MM.1S (cell line): ENCODE results near the gene ADGRL3.

Experiments
- DNase-seq: peaks from one replicate; pipeline ENCODE4 v3.0.0-alpha.2; 2015
- H2AFZ ChIP-seq: fragments of 300-600 bp; sonication (generic); 2 replicates; pipeline ENCODE4 v1.6.0; 2016; ENCODE audit warnings: antibody characterized with exemption, low read length
- H3F3A ChIP-seq: fragments of 300-600 bp; sonication (generic); 2 replicates; pipeline ENCODE4 v1.6.1; 2016; ENCODE audit warnings: mild to moderate bottlenecking, antibody characterized with exemption, low read length, moderate library complexity, mixed read lengths; ENCODE audit not compliant: insufficient read depth
- H3K27ac ChIP-seq: fragments of 300-600 bp; sonication (generic); 2 replicates; pipeline ENCODE4 v1.5.1; 2016; ENCODE audit warnings: mild to moderate bottlenecking, low read length
- H3K27me3 ChIP-seq: fragments of 300-600 bp; sonication (generic); replicated peaks from 2 replicates; pipeline ENCODE4 v1.6.0; 2016; ENCODE audit warnings: low read length; ENCODE audit not compliant: insufficient read depth
- H3K36me3 ChIP-seq: fragments of 300-600 bp; sonication (generic); replicated peaks from 2 replicates; pipeline ENCODE4 v1.6.1; 2016; ENCODE audit warnings: mild to moderate bottlenecking, low read length, mixed read lengths; ENCODE audit not compliant: insufficient read depth
- H3K4me1 ChIP-seq: fragments of 300-600 bp; sonication (generic); 2 replicates; pipeline ENCODE4 v1.6.1; 2016; ENCODE audit warnings: low read length, mixed read lengths
- H3K4me2 ChIP-seq: fragments of 300-600 bp; sonication (generic); 2 replicates; pipeline ENCODE4 v1.6.0; 2016; ENCODE audit warnings: low read depth, low read length
- H3K4me3 ChIP-seq: fragments of 300-600 bp; sonication (generic); 2 replicates; pipeline ENCODE4 v1.5.1; 2016; ENCODE audit warnings: low read length, mixed read lengths
- H3K79me2 ChIP-seq: fragments of 300-600 bp; sonication (generic); 2 replicates; pipeline ENCODE4 v1.6.1; 2016; ENCODE audit warnings: mixed run types, low read length, mixed read lengths
- H3K9ac ChIP-seq: fragments of 300-600 bp; sonication (generic); 2 replicates; pipeline ENCODE4 v1.6.1; 2016; ENCODE audit warnings: low read length, mixed read lengths
- H3K9me2 ChIP-seq: fragments of 300-600 bp; sonication (generic); replicated peaks from 2 replicates; pipeline ENCODE4 v1.6.1; 2016; ENCODE audit warnings: mild to moderate bottlenecking, low read length, mixed read lengths; ENCODE audit not compliant: insufficient read depth
- H3K9me3 ChIP-seq: fragments of 300-600 bp; sonication (generic); replicated peaks from 2 replicates; pipeline ENCODE4 v1.6.1; 2016; ENCODE audit warnings: mild to moderate bottlenecking, low read length, mixed read lengths; ENCODE audit not compliant: insufficient read depth
- H4K20me1 ChIP-seq: fragments of 300-600 bp; sonication (generic); 2 replicates; pipeline ENCODE4 v1.6.1; 2016; ENCODE audit warnings: mild to moderate bottlenecking, low read length, moderate library complexity, mixed read lengths; ENCODE audit not compliant: insufficient read depth
- CTCF ChIP-seq: fragments of 300-600 bp; sonication (generic); IDR thresholded peaks from 2 replicates; pipeline ENCODE4 v1.5.1; 2016; ENCODE audit warnings: antibody characterized with exemption, low read length, mixed read lengths
- EZH2 ChIP-seq: fragments of 300-600 bp; sonication (generic); optimal IDR thresholded peaks from 2 replicates; pipeline ENCODE3; 2017; ENCODE audit warnings: low read depth, mild to moderate bottlenecking, antibody characterized with exemption, low read length, mixed read lengths
- EZH2phosphoT487 ChIP-seq: fragments of 300-600 bp; sonication (generic); IDR thresholded peaks from 2 replicates; pipeline ENCODE4 v1.6.1; 2018; ENCODE audit warnings: antibody characterized with exemption, low read length

Gene ADGRL3

GRCh38 chr4:61473306-61473705 is 273.2 kb downstream of the ADGRL3 start:
- no peak for DNase-seq
- Histone ChIP-seq H3F3A (no peaks in the 10 kb centered on the region), H3K4me2 (no peak overlapping the region)

GRCh38 chr4:61478340-61478739 is 278.2 kb downstream of the ADGRL3 start:
- no peaks in the 10 kb centered on the region for H4K20me1 ChIP-seq
- H3K4me2 ChIP-seq, result no peak overlapping the region
- no peaks in the 10 kb centered on the region for H3K9me3 ChIP-seq
- no peak overlapping the region for H3K9ac ChIP-seq
- no peak for TF ChIP-seq CTCF
- TF ChIP-seq EZH2, result no peak
- no peak for TF ChIP-seq EZH2phosphoT487
- H3K27ac ChIP-seq, result no peak overlapping the region
- H3F3A ChIP-seq, result no peaks in the 10 kb centered on the region
- H3K4me3 ChIP-seq, result no peak overlapping the region
- no peaks in the 10 kb centered on the region for H3K79me2 ChIP-seq
- no peak for DNase-seq
- no peaks in the 10 kb centered on the region for H3K9me2 ChIP-seq
- no peak overlapping the region for H2AFZ ChIP-seq
- H3K27me3 ChIP-seq, result no peaks in the 10 kb centered on the region
- no peaks in the 10 kb centered on the region for H3K36me3 ChIP-seq
- H3K4me1 ChIP-seq, result no peaks in the 10 kb centered on the region

More at GRCh38 chr4:61473306-61473705, 273.2 kb downstream of the ADGRL3 start:
- no peaks in the 10 kb centered on the region for H3K4me1 ChIP-seq
- no peaks in the 10 kb centered on the region for H4K20me1 ChIP-seq
- no peak for TF ChIP-seq CTCF
- TF ChIP-seq EZH2phosphoT487, result no peak
- TF ChIP-seq EZH2, result no peak
- no peaks in the 10 kb centered on the region for H3K9me3 ChIP-seq
- no peaks in the 10 kb centered on the region for H3K36me3 ChIP-seq
- no peaks in the 10 kb centered on the region for H3K79me2 ChIP-seq
- no peaks in the 10 kb centered on the region for H3K27me3 ChIP-seq
- H3K4me3 ChIP-seq, result no peak overlapping the region
- no peak overlapping the region for H3K9ac ChIP-seq
- no peaks in the 10 kb centered on the region for H3K9me2 ChIP-seq
- no peak overlapping the region for H2AFZ ChIP-seq
- H3K27ac ChIP-seq, result no peak overlapping the region

- H3K79me2 ChIP-seq, result no peaks in the 10 kb centered on the region
Observed at GRCh38 chr4:61485056-61485455, 284.9 kb downstream of the ADGRL3 start.

More at GRCh38 chr4:61485056-61485455, 284.9 kb downstream of the ADGRL3 start:
- no peak overlapping the region for H3K4me2 ChIP-seq
- no peaks in the 10 kb centered on the region for H3K9me3 ChIP-seq
- H3K27me3 ChIP-seq, result no peaks in the 10 kb centered on the region
- DNase-seq, result no peak
- H3K9ac ChIP-seq, result no peak overlapping the region
- H3K4me3 ChIP-seq, result no peak overlapping the region
- no peaks in the 10 kb centered on the region for H3F3A ChIP-seq
- H3K4me1 ChIP-seq, result no peaks in the 10 kb centered on the region
- no peak overlapping the region for H2AFZ ChIP-seq
- TF ChIP-seq CTCF (no peak), EZH2phosphoT487 (no peak), EZH2 (no peak)
- H3K27ac ChIP-seq, result no peak overlapping the region
- no peaks in the 10 kb centered on the region for H3K36me3 ChIP-seq
- H4K20me1 ChIP-seq, result no peaks in the 10 kb centered on the region
- H3K9me2 ChIP-seq, result no peaks in the 10 kb centered on the region
